HepG2 (cell line): Measurements from ENCODE around the gene RNPEPL1. TPM values are rescaled to one million over a fixed set of nuclear protein-coding genes. Genes with fewer than 3 reads are reported as not detected.

Experiments
- AGO2 ChIP-seq: fragments of 200-400 bp; formaldehyde crosslinking; optimal IDR thresholded peaks from 2 replicates; pipeline ENCODE3; 2017; ENCODE audit warnings: mild to moderate bottlenecking, low read depth, low read length, moderate library complexity
- ARID4A ChIP-seq: sonication (generic); formaldehyde crosslinking; IDR thresholded peaks from 2 replicates; pipeline ENCODE4 v1.5.0; 2020; ENCODE audit warnings: mild to moderate bottlenecking, missing genetic modification reagents, borderline replicate concordance
- DR1 ChIP-seq: sonication (generic); formaldehyde crosslinking; IDR thresholded peaks from 2 replicates; pipeline ENCODE4 v1.8.0; 2021; ENCODE audit warnings: mild to moderate bottlenecking, missing genetic modification reagents, inconsistent platforms
- ELK4 ChIP-seq: sonication (generic); formaldehyde crosslinking; IDR thresholded peaks from 2 replicates; pipeline ENCODE4 v1.9.0; 2021; ENCODE audit warnings: missing genetic modification reagents, borderline replicate concordance
- MEF2D ChIP-seq: sonication (generic); formaldehyde crosslinking; IDR thresholded peaks from 2 replicates; pipeline ENCODE4 v1.5.1; 2020; ENCODE audit warnings: mild to moderate bottlenecking, missing genetic modification reagents
- SP4 ChIP-seq: sonication (generic); formaldehyde crosslinking; IDR thresholded peaks from 2 replicates; pipeline ENCODE4 v1.8.1; 2023; ENCODE audit warnings: mild to moderate bottlenecking, missing genetic modification reagents
- SUZ12 ChIP-seq: fragments of 150-350 bp; IDR thresholded peaks from 2 replicates; pipeline ENCODE4 v1.6.1; 2014; ENCODE audit warnings: low read depth, low read length
- TFDP1 ChIP-seq: IDR thresholded peaks from 2 replicates; pipeline ENCODE4 v1.6.1; 2016; ENCODE audit warnings: missing compliant biosample characterization, missing genetic modification reagents, borderline replicate concordance
- ZC3H4 ChIP-seq: sonication (generic); formaldehyde crosslinking; IDR thresholded peaks from 2 replicates; pipeline ENCODE4 v1.4.0; 2020; ENCODE audit warnings: missing genetic modification reagents, borderline replicate concordance
- ZFP91 ChIP-seq: sonication (generic); formaldehyde crosslinking; IDR thresholded peaks from 2 replicates; pipeline ENCODE4 v1.9.0; 2022; ENCODE audit warnings: missing genetic modification reagents, mild to moderate bottlenecking, borderline replicate concordance
- ZNF446 ChIP-seq: sonication (generic); formaldehyde crosslinking; IDR thresholded peaks from 2 replicates; pipeline ENCODE4 v1.5.0; 2020; ENCODE audit warnings: mild to moderate bottlenecking, missing genetic modification reagents
- ZNF503 ChIP-seq: sonication (generic); formaldehyde crosslinking; IDR thresholded peaks from 2 replicates; pipeline ENCODE4 v1.4.0; 2020; ENCODE audit warnings: missing genetic modification reagents
- ZNF569 ChIP-seq: sonication (generic); formaldehyde crosslinking; IDR thresholded peaks from 2 replicates; pipeline ENCODE4 v1.5.0; 2020; ENCODE audit warnings: mild to moderate bottlenecking, missing genetic modification reagents, moderate library complexity, borderline replicate concordance
- ZNF580 ChIP-seq: IDR thresholded peaks from 2 replicates; pipeline ENCODE4 v1.6.1; 2016; ENCODE audit warnings: low read depth, borderline replicate concordance
- ZNF674 ChIP-seq: sonication (generic); formaldehyde crosslinking; IDR thresholded peaks from 2 replicates; pipeline ENCODE4 v1.5.0; 2020; ENCODE audit warnings: low read depth, mild to moderate bottlenecking, missing genetic modification reagents
- ZNF749 ChIP-seq: sonication (generic); formaldehyde crosslinking; IDR thresholded peaks from 2 replicates; pipeline ENCODE4 v1.8.0; 2022; ENCODE audit warnings: mild to moderate bottlenecking, missing genetic modification reagents, moderate library complexity, borderline replicate concordance
- ZNF891 ChIP-seq: sonication (generic); formaldehyde crosslinking; IDR thresholded peaks from 2 replicates; pipeline ENCODE4 v1.5.0; 2020; ENCODE audit warnings: mild to moderate bottlenecking, missing genetic modification reagents
- ZSCAN29 ChIP-seq: sonication (generic); formaldehyde crosslinking; conservative IDR thresholded peaks from 2 replicates; pipeline ENCODE4 v1.4.0; 2020; ENCODE audit warnings: mild to moderate bottlenecking, missing genetic modification reagents
- polyA plus RNA-seq, 8 experiments: library from polyadenylated mRNA; depleted of rRNA in 3 of 8; stranded (reverse) in 7 of 8; unstranded in 1 of 8; fragments of >200 nt; fragmentation: Illumina TruSeq in 4 of 8; extraction: Trizol in 4 of 8; gene quantifications; 2 replicates each; pipeline versions ENCODE4 v1.2.1 to v1.2.3, GENCODE V29; 2011 to 2016; ENCODE audit warnings: low read depth in 4 of 8, missing spikeins in 1 of 8, mixed read lengths in 1 of 8; ENCODE audit not compliant: insufficient read depth in 1 of 8
- total RNA-seq, 5 experiments: library from RNA; depleted of rRNA; stranded (reverse); fragments of >200 nt; fragmentation: Illumina TruSeq; extraction: Trizol; gene quantifications; 2 replicates each; pipeline ENCODE4 v1.2.3, GENCODE V29; 2016; ENCODE audit warnings: low read depth in 1 of 5

Gene RNPEPL1
- total and polyA plus RNA-seq, 2 of the 13 experiments (the other 11 are each of a cell fraction or from before 2014, with no cell fraction given), result 13.0 to 18.0 TPM

GRCh38 chr2:240586198-240586918 lies 18.1 kb downstream of the RNPEPL1 start, which contains the start of gene CAPN10 (continued):
- TF ChIP-seq ZNF891 (CRISPR knock-in tag), result no peak
- TF ChIP-seq SUZ12, result peak; percentile 94
- peak; percentile 48; the same call in 1 of the 2 replicates for TF ChIP-seq DR1
- TF ChIP-seq ZNF674 (CRISPR knock-in tag), result peak; percentile 81; the same call in 1 of the 2 replicates
- peak; percentile 99 for TF ChIP-seq ELK4 (CRISPR knock-in tag)
- TF ChIP-seq TFDP1 (CRISPR knock-in tag), result peak; percentile 63; the same call in 1 of the 2 replicates
- TF ChIP-seq ZC3H4 (CRISPR knock-in tag), result no peak
- TF ChIP-seq ZNF446 (CRISPR knock-in tag), result peak; percentile 91
- no peak; the same call in 1 of the 2 replicates for TF ChIP-seq ZSCAN29 (CRISPR knock-in tag)
- no peak for TF ChIP-seq ZNF749 (CRISPR knock-in tag)
- no peak; the same call in 1 of the 2 replicates for TF ChIP-seq ZNF569 (CRISPR knock-in tag)
- peak; percentile 75 for TF ChIP-seq ZFP91 (CRISPR knock-in tag)
- TF ChIP-seq SP4 (CRISPR knock-in tag), result peak; percentile 64
- peak; percentile 85 for TF ChIP-seq MEF2D
- no peak for TF ChIP-seq ZNF503 (CRISPR knock-in tag)
- TF ChIP-seq ARID4A (CRISPR knock-in tag), result peak; percentile 92
- TF ChIP-seq ZNF580, result 0 out of 2 replicates have a peak, but pooled peaks have one; percentile 71
- peak; percentile 91 for TF ChIP-seq AGO2
